Mucosa of stomach (tissue), 1 donor: ENCODE measurements around the gene KRT2.

Experiments
- H3K27me3 ChIP-seq: one replicate; pipeline ENCODE4 v1.7.0; 2013; ENCODE audit warnings: mild to moderate bottlenecking, low read length; ENCODE audit not compliant: control insufficient read depth, insufficient read depth
- H3K36me3 ChIP-seq: one replicate; pipeline ENCODE4 v1.7.0; 2013; ENCODE audit warnings: low read length; ENCODE audit not compliant: control insufficient read depth, insufficient read depth
- H3K4me1 ChIP-seq: one replicate; pipeline ENCODE4 v1.7.0; 2013; ENCODE audit warnings: mild to moderate bottlenecking, low read length; ENCODE audit not compliant: control insufficient read depth, insufficient read depth
- H3K4me3 ChIP-seq: one replicate; pipeline ENCODE4 v1.7.0; 2013; ENCODE audit warnings: low read length
- H3K9ac ChIP-seq: one replicate; pipeline ENCODE4 v1.7.0; 2013; ENCODE audit warnings: mild to moderate bottlenecking, low read length, moderate library complexity
- H3K9me3 ChIP-seq: one replicate; pipeline ENCODE4 v1.7.0; 2013; ENCODE audit warnings: mild to moderate bottlenecking, low read length, moderate library complexity; ENCODE audit not compliant: control insufficient read depth
- donor health status: Pancreatic carcinoma.

The KRT2 gene

DNA sequence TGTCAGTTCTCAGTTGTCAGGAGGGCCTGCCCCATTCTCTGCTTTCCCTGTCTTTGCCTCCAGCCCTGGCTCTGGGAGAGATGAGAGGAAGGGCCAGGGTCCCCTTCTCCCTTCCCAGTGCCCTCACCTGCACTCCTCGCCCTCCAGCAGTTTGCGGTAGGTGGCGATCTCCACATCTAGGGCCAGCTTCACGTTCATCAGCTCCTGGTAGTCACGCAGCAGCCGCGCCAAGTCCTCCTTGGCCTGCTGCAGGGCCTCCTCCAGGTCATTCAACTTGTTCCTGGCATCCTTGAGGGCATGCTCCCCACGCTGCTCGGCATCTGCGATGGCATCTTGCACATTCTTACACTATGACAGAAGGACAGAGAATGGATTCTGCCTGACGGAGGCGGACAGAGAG, 5.4 kb downstream of the KRT2 start:
- no peaks in the 10 kb centered on the region for H3K27me3 ChIP-seq
- no peaks in the 10 kb centered on the region for H3K9me3 ChIP-seq
- no peak overlapping the region for H3K4me3 ChIP-seq
- no peak overlapping the region for H3K9ac ChIP-seq
- H3K4me1 ChIP-seq, result peaks cover 21% of the 10 kb centered on the region
- no peaks in the 10 kb centered on the region for H3K36me3 ChIP-seq

DNA sequence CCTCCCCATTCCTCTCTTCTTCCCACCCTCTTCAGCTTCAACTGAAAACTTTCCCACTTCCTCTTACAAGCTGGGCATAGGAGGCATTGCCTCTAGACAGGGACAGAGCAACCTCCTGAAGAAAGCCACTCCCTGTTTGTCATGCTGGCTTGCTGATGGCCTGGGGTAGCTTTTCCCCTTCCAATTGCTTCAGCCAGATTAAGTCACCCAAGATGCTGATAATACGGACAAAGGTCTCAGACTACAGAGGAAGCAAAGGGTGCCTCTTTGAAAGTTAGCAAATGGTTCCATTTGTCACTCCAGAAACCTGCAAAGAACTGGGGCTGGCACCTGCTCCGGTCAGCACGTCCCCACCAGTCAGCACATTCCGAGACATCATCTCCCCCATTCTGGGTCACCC, 6.0 kb downstream of the KRT2 start:
- H3K4me1 ChIP-seq, result peaks cover 21% of the 10 kb centered on the region
- H3K9ac ChIP-seq, result no peak overlapping the region

DNA sequence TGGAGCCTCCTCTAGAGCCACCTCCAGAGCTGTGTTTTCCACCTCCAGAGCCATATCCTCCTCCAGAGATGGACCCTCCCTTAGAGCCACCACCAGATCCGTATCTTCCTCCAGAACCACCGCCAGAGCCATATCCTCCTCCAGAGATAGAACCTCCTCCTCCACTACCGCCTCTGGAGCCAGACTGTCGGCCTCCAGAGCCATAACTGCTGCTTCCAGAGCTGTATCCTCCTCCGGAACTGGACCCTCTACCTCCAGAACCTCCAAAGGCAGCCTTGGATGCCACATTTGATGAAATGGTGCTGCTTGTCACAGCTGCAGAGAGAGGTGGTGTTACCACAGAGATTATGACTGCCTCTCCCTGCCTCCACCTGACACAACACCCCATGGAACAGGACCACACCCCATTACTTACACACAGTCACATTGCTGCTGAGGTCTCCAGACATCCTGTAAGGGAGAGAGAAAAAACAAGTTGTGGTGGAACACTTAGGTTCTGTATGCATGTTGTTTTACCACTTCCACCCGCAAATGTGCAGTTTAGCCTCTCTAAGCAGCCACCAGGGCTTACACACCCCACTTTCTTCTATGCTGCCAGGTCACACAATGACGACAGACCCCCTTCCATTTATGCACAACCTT, 6.8 kb downstream of the KRT2 start:
- Histone ChIP-seq H3K27me3 (no peaks in the 10 kb centered on the region), H3K9me3 (no peaks in the 10 kb centered on the region), H3K4me1 (peaks cover 21% of the 10 kb centered on the region), H3K4me3 (no peak overlapping the region), H3K9ac (no peak overlapping the region), H3K36me3 (no peaks in the 10 kb centered on the region)

More for the DNA sequence above, 6.0 kb downstream of the KRT2 start:
- Histone ChIP-seq H3K4me3 (no peak overlapping the region), H3K9me3 (no peaks in the 10 kb centered on the region), H3K27me3 (no peaks in the 10 kb centered on the region), H3K36me3 (no peaks in the 10 kb centered on the region)

GRCh38 chr12:52644078-52644415, 8.0 kb downstream of the KRT2 start:
- Histone ChIP-seq H3K27me3 (no peaks in the 10 kb centered on the region), H3K36me3 (no peaks in the 10 kb centered on the region), H3K4me3 (no peak overlapping the region), H3K4me1 (peaks cover 21% of the 10 kb centered on the region), H3K9ac (no peak overlapping the region), H3K9me3 (no peaks in the 10 kb centered on the region)

GRCh38 chr12:52643233-52644077, 8.6 kb downstream of the KRT2 start:
- Histone ChIP-seq H3K36me3 (no peaks in the 10 kb centered on the region), H3K4me3 (no peak overlapping the region), H3K9ac (no peak overlapping the region), H3K27me3 (no peaks in the 10 kb centered on the region), H3K9me3 (no peaks in the 10 kb centered on the region), H3K4me1 (peaks cover 21% of the 10 kb centered on the region)

GRCh38 chr12:52641468-52641867, 10.5 kb downstream of the KRT2 start:
- H3K9ac ChIP-seq, result no peak overlapping the region
- H3K36me3 ChIP-seq, result no peaks in the 10 kb centered on the region
- H3K9me3 ChIP-seq, result no peaks in the 10 kb centered on the region
- peaks cover 17% of the 10 kb centered on the region for H3K4me1 ChIP-seq
- H3K4me3 ChIP-seq, result no peak overlapping the region
- no peaks in the 10 kb centered on the region for H3K27me3 ChIP-seq

GRCh38 chr12:52637299-52637698, 14.7 kb downstream of the KRT2 start:
- no peak overlapping the region for H3K4me3 ChIP-seq
- H3K36me3 ChIP-seq, result no peaks in the 10 kb centered on the region
- no peak overlapping the region for H3K9ac ChIP-seq
- H3K27me3 ChIP-seq, result peaks cover 4% of the 10 kb centered on the region
- H3K4me1 ChIP-seq, result no peaks in the 10 kb centered on the region
- H3K9me3 ChIP-seq, result no peaks in the 10 kb centered on the region

DNA sequence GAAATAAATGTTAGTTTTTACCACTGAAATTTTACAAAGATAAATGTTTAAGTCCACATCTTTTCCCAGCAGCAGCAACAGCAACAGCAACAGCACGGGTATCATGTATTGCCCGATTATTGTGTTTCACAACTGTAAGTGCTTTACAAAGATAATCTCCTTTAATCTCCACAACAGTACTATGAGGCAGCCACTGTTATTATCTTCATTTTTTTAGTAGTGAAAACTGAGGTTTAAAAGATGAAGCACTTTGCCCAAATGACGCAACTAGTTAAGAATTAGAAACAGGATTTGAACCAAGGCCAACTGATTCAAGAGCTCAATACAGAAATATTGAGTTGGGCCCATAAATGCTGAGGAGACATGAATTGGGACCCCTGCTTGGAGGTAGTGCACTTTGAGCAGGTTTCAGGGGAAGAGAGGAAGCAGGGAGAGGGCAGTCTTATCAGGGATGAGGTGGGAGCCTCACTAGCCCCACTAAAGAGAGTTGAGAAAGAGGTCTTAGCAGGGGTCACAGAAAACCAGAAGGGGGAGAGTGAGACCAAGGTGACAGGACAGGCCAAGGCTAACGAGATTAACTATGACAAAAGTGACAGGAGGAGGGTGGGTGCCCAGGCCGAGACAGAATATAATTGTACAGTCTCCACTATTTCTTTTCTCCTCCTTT, 15.3 kb downstream of the KRT2 start:
- Histone ChIP-seq H3K9ac (no peak overlapping the region), H3K27me3 (peaks cover 4% of the 10 kb centered on the region), H3K4me3 (no peak overlapping the region), H3K9me3 (no peaks in the 10 kb centered on the region), H3K36me3 (no peaks in the 10 kb centered on the region), H3K4me1 (no peaks in the 10 kb centered on the region)

GRCh38 chr12:52636189-52636588, 15.8 kb downstream of the KRT2 start:
- no peak overlapping the region for H3K4me3 ChIP-seq
- H3K9ac ChIP-seq, result no peak overlapping the region
- no peaks in the 10 kb centered on the region for H3K9me3 ChIP-seq
- H3K4me1 ChIP-seq, result no peaks in the 10 kb centered on the region
- H3K27me3 ChIP-seq, result peaks cover 4% of the 10 kb centered on the region
- no peaks in the 10 kb centered on the region for H3K36me3 ChIP-seq

- no peak overlapping the region for H3K4me3 ChIP-seq
- H3K9ac ChIP-seq, result no peak overlapping the region
- no peaks in the 10 kb centered on the region for H3K9me3 ChIP-seq
- no peaks in the 10 kb centered on the region for H3K4me1 ChIP-seq
- no peaks in the 10 kb centered on the region for H3K36me3 ChIP-seq
- H3K27me3 ChIP-seq, result peaks cover 4% of the 10 kb centered on the region
These were observed 17.6 kb downstream of the KRT2 start for GRCh38 chr12:52634266-52635056.

DNA sequence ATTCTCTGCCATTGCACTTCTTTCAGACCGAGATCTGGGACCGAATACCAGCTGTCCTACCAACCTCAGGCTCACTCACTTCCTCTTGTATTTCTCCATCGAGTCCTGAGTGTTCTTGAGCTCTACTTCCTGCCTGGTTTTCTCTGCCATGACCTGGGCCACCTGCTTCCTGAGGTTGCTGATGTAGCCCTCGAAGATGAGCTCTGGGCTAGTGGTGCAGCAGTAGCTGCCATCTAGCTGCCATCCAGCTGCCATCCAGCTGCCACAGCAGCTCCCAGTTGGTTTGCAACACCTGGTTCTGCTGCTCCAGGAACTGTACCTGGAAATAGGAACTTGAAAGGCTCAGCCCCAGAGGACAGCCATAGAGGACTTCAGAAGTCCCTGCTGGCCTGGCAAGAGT, 18.6 kb downstream of the KRT2 start:
- H3K27me3 ChIP-seq, result peaks cover 4% of the 10 kb centered on the region
- H3K4me3 ChIP-seq, result no peak overlapping the region
- H3K9ac ChIP-seq, result no peak overlapping the region
- no peaks in the 10 kb centered on the region for H3K36me3 ChIP-seq
- H3K4me1 ChIP-seq, result no peaks in the 10 kb centered on the region
- no peaks in the 10 kb centered on the region for H3K9me3 ChIP-seq

DNA sequence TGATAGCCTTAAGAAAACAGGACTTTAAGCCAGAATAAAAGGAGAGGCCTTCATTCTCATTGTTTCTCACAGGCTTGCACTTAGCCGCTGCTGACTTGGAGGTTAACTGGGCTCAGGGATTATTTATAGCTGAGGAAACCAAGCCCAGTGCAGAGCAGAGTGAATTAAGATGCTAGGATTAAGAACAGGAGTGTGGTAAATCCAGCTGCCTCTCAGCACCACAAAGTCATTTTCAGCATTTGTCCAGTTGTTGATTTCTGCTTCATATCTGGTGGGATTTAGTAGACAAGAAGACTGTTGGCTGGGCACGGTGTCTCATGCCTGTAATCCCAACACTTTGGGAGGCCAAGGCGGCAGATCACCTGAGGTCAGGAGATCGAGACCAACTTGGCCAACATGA, 19.4 kb downstream of the KRT2 start:
- Histone ChIP-seq H3K27me3 (peaks cover 4% of the 10 kb centered on the region), H3K4me1 (no peaks in the 10 kb centered on the region), H3K36me3 (no peaks in the 10 kb centered on the region), H3K4me3 (no peak overlapping the region), H3K9ac (no peak overlapping the region), H3K9me3 (no peaks in the 10 kb centered on the region)
